Suprapubic skin (tissue), 4 donors: ENCODE measurements around the gene GRID2.

Experiments
- CTCF ChIP-seq, 2 donors: fragments of 200-600 bp in 1 of 2; fragments of 450-650 bp in 1 of 2; sonication (generic) in 1 of 2; IDR thresholded peaks; one replicate each; pipeline ENCODE4 v1.5.1; 2016 to 2019; ENCODE audit warnings: antibody characterized with exemption in 2 of 2, mild to moderate bottlenecking in 1 of 2, moderate library complexity in 1 of 2
- EP300 ChIP-seq: sonication (generic); formaldehyde crosslinking; IDR thresholded peaks from one replicate; pipeline ENCODE4 v1.6.1; 2017; ENCODE audit warnings: antibody characterized with exemption
- POLR2A ChIP-seq, 2 donors: fragments of 450-650 bp; IDR thresholded peaks; one replicate each; pipeline ENCODE4 v1.6.1; 2017; ENCODE audit warnings: antibody characterized with exemption in 2 of 2, mild to moderate bottlenecking in 2 of 2, moderate library complexity in 2 of 2
- POLR2AphosphoS5 ChIP-seq, 3 donors: sonication (generic); formaldehyde crosslinking; IDR thresholded peaks; one replicate each; pipeline ENCODE4 v1.6.1; 2017; ENCODE audit warnings: antibody characterized with exemption in 3 of 3

- no peak for TF ChIP-seq CTCF (IDR thresholded peaks at IDR 0.05)
- TF ChIP-seq POLR2A (IDR thresholded peaks at IDR 0.05) = no peak
- TF ChIP-seq POLR2AphosphoS5 (IDR thresholded peaks at IDR 0.05) = no peak
- TF ChIP-seq EP300 = no peak
These were observed 739.0 kb downstream of the GRID2 start for GRCh38 chr4:93042746-93043145.
